Measurements from ENCODE around the gene SGSM2. TPM values are rescaled to one million over a fixed set of nuclear protein-coding genes. Genes with fewer than 3 reads are reported as not detected.

Gene SGSM2
- total RNA-seq, 1 experiment from 2014 or later: 47.2 TPM

DNA sequence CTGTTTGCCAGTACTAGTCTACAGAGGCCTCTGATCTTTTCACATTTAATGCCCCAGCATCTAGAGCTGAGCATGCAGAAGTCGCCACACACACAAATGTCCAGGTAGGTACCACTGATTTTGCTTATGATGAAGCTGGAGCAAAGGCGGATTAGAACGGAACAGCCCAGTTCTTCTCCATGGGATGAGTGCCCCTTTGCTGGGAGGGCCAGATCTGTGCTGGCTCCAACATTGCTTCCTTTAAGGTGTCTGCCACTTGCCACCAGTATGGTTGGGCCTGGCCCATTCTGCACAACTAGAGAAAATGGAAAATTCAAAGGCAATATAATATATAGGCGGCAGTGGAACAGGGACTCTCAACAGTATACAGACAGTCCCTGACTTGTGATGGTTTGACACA, 65.7 kb downstream of the SGSM2 start:
- H3K36me3 ChIP-seq (ENCODE audit: low read depth, low read length): no peaks in the 10 kb centered on the region
- no peaks in the 10 kb centered on the region for H3K9me2 ChIP-seq (replicated peaks; ENCODE audit: low read length)
- H3K4me3 ChIP-seq (ENCODE audit: low read length): no peak overlapping the region
- H3K9ac ChIP-seq (ENCODE audit: low read length): no peak overlapping the region
- no peaks in the 10 kb centered on the region for H3K9me3 ChIP-seq (ENCODE audit: low read length)
- no peaks in the 10 kb centered on the region for H3K27me3 ChIP-seq (ENCODE audit: low read length)
- no peak for TF ChIP-seq EZH2phosphoT487 (IDR thresholded peaks at IDR 0.05; ENCODE audit: borderline replicate concordance, low read length)
- TF ChIP-seq, protein P1, sequence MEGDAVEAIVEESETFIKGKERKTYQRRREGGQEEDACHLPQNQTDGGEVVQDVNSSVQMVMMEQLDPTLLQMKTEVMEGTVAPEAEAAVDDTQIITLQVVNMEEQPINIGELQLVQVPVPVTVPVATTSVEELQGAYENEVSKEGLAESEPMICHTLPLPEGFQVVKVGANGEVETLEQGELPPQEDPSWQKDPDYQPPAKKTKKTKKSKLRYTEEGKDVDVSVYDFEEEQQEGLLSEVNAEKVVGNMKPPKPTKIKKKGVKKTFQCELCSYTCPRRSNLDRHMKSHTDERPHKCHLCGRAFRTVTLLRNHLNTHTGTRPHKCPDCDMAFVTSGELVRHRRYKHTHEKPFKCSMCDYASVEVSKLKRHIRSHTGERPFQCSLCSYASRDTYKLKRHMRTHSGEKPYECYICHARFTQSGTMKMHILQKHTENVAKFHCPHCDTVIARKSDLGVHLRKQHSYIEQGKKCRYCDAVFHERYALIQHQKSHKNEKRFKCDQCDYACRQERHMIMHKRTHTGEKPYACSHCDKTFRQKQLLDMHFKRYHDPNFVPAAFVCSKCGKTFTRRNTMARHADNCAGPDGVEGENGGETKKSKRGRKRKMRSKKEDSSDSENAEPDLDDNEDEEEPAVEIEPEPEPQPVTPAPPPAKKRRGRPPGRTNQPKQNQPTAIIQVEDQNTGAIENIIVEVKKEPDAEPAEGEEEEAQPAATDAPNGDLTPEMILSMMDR (conservative IDR thresholded peaks at IDR 0.05; ENCODE audit: low read depth, low read length): no peak
- TF ChIP-seq EZH2 (IDR thresholded peaks at IDR 0.05; ENCODE audit: low read length, unreplicated experiment): no peak
- H3K27ac ChIP-seq (ENCODE audit: low read length): 0 out of 2 replicates have a peak overlapping the region, but pooled peaks have one; percentile 5
- ChIA-PET CTCF (no interaction called here), POLR2A (ENCODE audit: unreplicated experiment) (no interaction called here)
- peaks cover 17% of the 10 kb centered on the region for H3F3A ChIP-seq (ENCODE audit: low read length, unreplicated experiment)
- no TSS peak for BruUV-seq (replicated peaks)
- DNase-seq (no peak), ATAC-seq (no peak)
- no peak overlapping the region for H2AFZ ChIP-seq (ENCODE audit: low read length)
- intact Hi-C loops (cut with micrococcal nuclease): no loop called here
- peaks cover 53% of the 10 kb centered on the region for H3K4me1 ChIP-seq (ENCODE audit: insufficient read depth, low read length)
- peaks cover 21% of the 10 kb centered on the region for H3K79me2 ChIP-seq (ENCODE audit: low read length)
- H3K4me2 ChIP-seq (ENCODE audit: low read length): no peak overlapping the region
- H4K20me1 ChIP-seq (ENCODE audit: low read length): peaks cover 6% of the 10 kb centered on the region; the same call in 1 of the 2 replicates

DNA sequence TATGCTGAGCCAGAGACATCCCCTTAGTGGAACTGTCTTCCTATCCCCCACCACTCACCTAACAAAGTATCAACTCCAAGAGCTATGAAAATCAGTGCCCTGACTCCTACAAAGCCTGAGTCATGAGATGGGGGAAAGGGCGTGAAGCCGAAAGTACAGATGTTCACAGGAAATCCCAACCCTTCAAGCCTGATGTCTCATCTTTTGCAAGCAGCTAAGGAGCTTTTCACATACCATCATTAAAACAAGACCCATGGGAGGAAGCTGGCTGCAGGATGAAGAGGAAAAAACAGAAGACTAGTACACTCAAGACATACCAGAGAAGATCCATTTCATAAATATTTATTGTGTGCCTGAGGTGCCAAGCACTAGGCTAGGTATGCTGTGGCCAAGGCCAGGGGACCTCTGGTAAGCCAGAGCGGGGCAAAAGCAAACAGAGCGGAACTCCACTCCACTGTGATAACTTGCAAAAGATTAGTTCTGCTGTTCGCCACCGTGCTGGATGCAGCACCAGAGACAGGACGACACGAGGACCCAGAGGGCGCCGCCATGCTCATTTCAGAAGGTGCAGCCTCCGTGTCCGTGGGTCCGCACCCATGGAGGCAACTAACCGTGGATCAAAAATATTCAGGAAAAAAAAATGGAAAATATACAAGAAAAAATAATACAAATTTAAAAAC, 68.1 kb downstream of the SGSM2 start:
- H3F3A ChIP-seq (ENCODE audit: low read length, unreplicated experiment): peaks cover 14% of the 10 kb centered on the region
- H3K4me1 ChIP-seq (ENCODE audit: insufficient read depth, low read length): peaks cover 46% of the 10 kb centered on the region
- intact Hi-C loops (cut with micrococcal nuclease): no loop called here
- H3K27ac ChIP-seq (ENCODE audit: low read length): peak overlapping the region; percentile 99
- peak overlapping the region; percentile 66 for H3K4me2 ChIP-seq (ENCODE audit: low read length)
- H3K9ac ChIP-seq (ENCODE audit: low read length): peak overlapping the region; percentile 86
- DNase-seq: peak; percentile 87
- H2AFZ ChIP-seq (ENCODE audit: low read length): no peak overlapping the region
- H3K27me3 ChIP-seq (ENCODE audit: low read length): no peaks in the 10 kb centered on the region
- ChIA-PET POLR2A (ENCODE audit: unreplicated experiment) (interaction anchor here (0.7 kb wide), 1 partner anchor 13 kb away, joined by 3 read pairs; no protein-coding TSS in a partner anchor), CTCF (interaction anchor here (0.8 to 1.0 kb wide), 2 partner anchors 11 to 23 kb away, joined by 4 to 6 read pairs; no protein-coding TSS in a partner anchor)
- TF ChIP-seq EZH2phosphoT487 (IDR thresholded peaks at IDR 0.05; ENCODE audit: borderline replicate concordance, low read length) (no peak), EZH2 (IDR thresholded peaks at IDR 0.05; ENCODE audit: low read length, unreplicated experiment) (no peak)
- TF ChIP-seq, protein P1 (conservative IDR thresholded peaks at IDR 0.05; ENCODE audit: low read depth, low read length): no peak
- H3K36me3 ChIP-seq (ENCODE audit: low read depth, low read length): no peaks in the 10 kb centered on the region
- H3K9me3 ChIP-seq (ENCODE audit: low read length): no peaks in the 10 kb centered on the region
- no peaks in the 10 kb centered on the region for H3K9me2 ChIP-seq (replicated peaks; ENCODE audit: low read length)
- peak overlapping the region; percentile 45 for H3K4me3 ChIP-seq (ENCODE audit: low read length)
- ATAC-seq: peak; percentile 15
- H3K79me2 ChIP-seq (ENCODE audit: low read length): peaks cover 6% of the 10 kb centered on the region
- H4K20me1 ChIP-seq (ENCODE audit: low read length): no peaks in the 10 kb centered on the region
- TSS peak; percentile 42 for BruUV-seq (replicated peaks)
